Mesenchymal stem cell (in vitro differentiated cells and primary cell): ENCODE results near the gene TP53I13.
A peak's percentile ranks its signal among the peaks of the same experiment; 100 is the strongest.

Source experiments
- DNase-seq: peaks from one replicate; pipeline ENCODE4 v3.0.0-alpha.2; 2013
- H2AFZ ChIP-seq: one replicate; pipeline ENCODE4 v1.6.1; 2013; ENCODE audit warnings: low read depth, mild to moderate bottlenecking, control low read depth, inconsistent platforms, low read length, moderate library complexity
- H2AK5ac ChIP-seq: 2 replicates; pipeline ENCODE4 v1.6.1; 2013; ENCODE audit warnings: low read length, moderate library complexity, mild to moderate bottlenecking, inconsistent platforms; ENCODE audit not compliant: severe bottlenecking
- H2BK120ac ChIP-seq: one replicate; pipeline ENCODE4 v1.6.1; 2013; ENCODE audit warnings: low read depth, mild to moderate bottlenecking, inconsistent platforms, low read length, moderate library complexity
- H2BK12ac ChIP-seq, 2 experiments: one replicate each; pipeline ENCODE4 v1.6.1; 2013; ENCODE audit warnings: inconsistent platforms in 2 of 2, low read length in 2 of 2, mild to moderate bottlenecking in 2 of 2, moderate library complexity in 2 of 2, control low read depth in 1 of 2
- H2BK15ac ChIP-seq: one replicate; pipeline ENCODE4 v1.6.1; 2013; ENCODE audit warnings: mild to moderate bottlenecking, low read depth, inconsistent platforms; ENCODE audit not compliant: poor library complexity, severe bottlenecking
- H2BK5ac ChIP-seq: 2 replicates; pipeline ENCODE4 v1.6.1; 2013; ENCODE audit warnings: low read depth, mild to moderate bottlenecking, low read length, control low read depth, inconsistent platforms; ENCODE audit not compliant: poor library complexity, severe bottlenecking
- H3K14ac ChIP-seq, 2 experiments: one replicate each; pipeline ENCODE4 v1.6.1; 2013; ENCODE audit warnings: inconsistent platforms in 2 of 2, low read length in 2 of 2, control low read depth in 1 of 2, mild to moderate bottlenecking in 1 of 2, moderate library complexity in 1 of 2
- H3K18ac ChIP-seq, 2 experiments: one replicate each; pipeline ENCODE4 v1.6.1; 2013; ENCODE audit warnings: inconsistent platforms in 2 of 2, low read length in 2 of 2, control low read depth in 1 of 2, low read depth in 1 of 2, mild to moderate bottlenecking in 1 of 2
- H3K23ac ChIP-seq, 2 experiments: one replicate each; pipeline ENCODE4 v1.6.1; 2013; ENCODE audit warnings: inconsistent platforms in 2 of 2, low read length in 2 of 2, mild to moderate bottlenecking in 2 of 2, moderate library complexity in 2 of 2, control low read depth in 1 of 2
- H3K27ac ChIP-seq: 2 replicates; pipeline ENCODE4 v1.5.1; 2013; ENCODE audit warnings: mild to moderate bottlenecking, moderate library complexity, low read length, control low read depth, inconsistent platforms; ENCODE audit not compliant: poor library complexity, severe bottlenecking
- H3K27me3 ChIP-seq, 2 experiments: 2 replicates each; pipeline versions ENCODE4 v1.6.1 to v1.7.0; 2013; ENCODE audit warnings: low read length in 2 of 2, mild to moderate bottlenecking in 2 of 2, moderate library complexity in 2 of 2, control low read depth in 1 of 2, inconsistent platforms in 1 of 2; ENCODE audit not compliant: control insufficient read depth in 1 of 2, insufficient read depth in 1 of 2
- H3K36me3 ChIP-seq, 2 experiments: 2 replicates each; pipeline versions ENCODE4 v1.6.1 to v1.7.0; 2013; ENCODE audit warnings: low read length in 2 of 2, control low read depth in 1 of 2, inconsistent platforms in 1 of 2, low read depth in 1 of 2, mild to moderate bottlenecking in 1 of 2; ENCODE audit not compliant: insufficient read depth in 2 of 2, control insufficient read depth in 1 of 2
- H3K4ac ChIP-seq, 2 experiments: one replicate each; pipeline ENCODE4 v1.6.1; 2013; ENCODE audit warnings: inconsistent platforms in 2 of 2, low read length in 2 of 2, mild to moderate bottlenecking in 2 of 2, moderate library complexity in 2 of 2, control low read depth in 1 of 2, low read depth in 1 of 2
- H3K4me1 ChIP-seq: 2 replicates; pipeline ENCODE4 v1.6.1; 2013; ENCODE audit warnings: low read depth, low read length, control low read depth; ENCODE audit not compliant: control insufficient read depth, insufficient read depth
- H3K4me2 ChIP-seq: 2 replicates; pipeline ENCODE4 v1.6.1; 2013; ENCODE audit warnings: low read length, mild to moderate bottlenecking, inconsistent platforms; ENCODE audit not compliant: poor library complexity, severe bottlenecking
- H3K4me3 ChIP-seq, 2 experiments: 2 replicates each; pipeline versions ENCODE4 v1.5.1 to v1.7.0; 2013; ENCODE audit warnings: low read length in 2 of 2, mild to moderate bottlenecking in 2 of 2, control low read depth in 1 of 2, low read depth in 1 of 2; ENCODE audit not compliant: insufficient read depth in 1 of 2
- H3K79me1 ChIP-seq: replicated peaks from 2 replicates; pipeline ENCODE4 v1.6.1; 2013; ENCODE audit warnings: mild to moderate bottlenecking, control low read depth, low read length, inconsistent platforms; ENCODE audit not compliant: poor library complexity, severe bottlenecking
- H3K9ac ChIP-seq: 2 replicates; pipeline ENCODE4 v1.7.0; 2013; ENCODE audit warnings: mild to moderate bottlenecking, low read length, moderate library complexity
- H3K9me3 ChIP-seq: 2 replicates; pipeline ENCODE4 v1.7.0; 2013; ENCODE audit warnings: mild to moderate bottlenecking, low read length; ENCODE audit not compliant: control insufficient read depth
- H4K8ac ChIP-seq: one replicate; pipeline ENCODE4 v1.6.1; 2013; ENCODE audit warnings: inconsistent platforms, mild to moderate bottlenecking, low read length, moderate library complexity
- H4K91ac ChIP-seq: one replicate; pipeline ENCODE4 v1.6.1; 2013; ENCODE audit warnings: mild to moderate bottlenecking, low read length, inconsistent platforms
- WGBS: methylation state at CpG from one replicate; pipeline ENCODE4 v1.1.7; 2013; ENCODE audit warnings: mixed read lengths; 5-methylcytosine and 5-hydroxymethylcytosine counted together

The TP53I13 gene

DNA sequence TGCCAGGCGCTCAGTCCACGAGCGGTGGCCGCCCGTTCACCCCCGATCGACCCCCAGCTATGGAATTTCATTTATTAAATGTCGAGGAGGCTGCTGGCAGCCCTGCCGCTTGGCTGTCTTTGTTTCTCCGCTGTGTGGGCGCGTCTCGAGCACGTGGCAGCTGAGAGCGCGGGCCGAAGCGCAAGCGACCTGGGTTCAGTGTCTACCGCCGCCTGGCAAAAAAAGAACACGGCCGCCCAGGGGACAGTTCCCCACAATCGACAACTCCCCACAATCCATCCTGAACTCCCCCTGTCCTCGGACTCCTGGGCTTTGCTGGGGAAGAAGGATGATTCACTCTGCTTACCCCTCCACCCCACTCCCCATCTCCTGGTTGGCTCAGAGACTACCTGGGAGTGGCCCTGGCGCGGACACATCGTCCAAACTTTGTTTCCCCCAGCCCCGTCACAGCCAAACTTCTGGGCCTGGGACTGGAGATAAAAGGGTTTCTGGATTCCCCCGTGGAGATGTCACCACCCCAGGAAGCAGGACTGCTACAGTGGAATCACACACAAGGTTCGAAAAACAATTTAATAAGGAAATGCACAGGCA, 22.7 kb downstream of the TP53I13 start:
- Histone ChIP-seq H3K18ac (peak overlapping the region; percentile 66 to 67), H3K4me3 (peak overlapping the region; percentile 43 to 88), H3K79me1 (peaks cover 3% of the 10 kb centered on the region), H3K36me3 (no peaks in the 10 kb centered on the region), H3K14ac (no peak overlapping the region), H4K8ac (peak overlapping the region; percentile 57), H3K9ac (peak overlapping the region; percentile 85), H3K27ac (peak overlapping the region; percentile 69), H3K23ac (peak overlapping the region in 1 of 2 experiments; percentile 53), H2BK120ac (peak overlapping the region; percentile 69), H2AK5ac (no peak overlapping the region), H3K4me2 (peak overlapping the region; percentile 85), H3K4ac (peak overlapping the region in 1 of 2 experiments; percentile 32), H2BK12ac (peak overlapping the region in 1 of 2 experiments; percentile 73), H3K9me3 (no peaks in the 10 kb centered on the region), H2AFZ (peak overlapping the region; percentile 70), H3K27me3 (no peaks in the 10 kb centered on the region), H4K91ac (no peak overlapping the region), H3K4me1 (peaks cover 61% of the 10 kb centered on the region), H2BK5ac (no peak overlapping the region), H2BK15ac (peak overlapping the region; percentile 40)
- DNase-seq: peak; percentile 63
- 8% methylated on average over 28 of the region's 31 CpGs for WGBS

DNA sequence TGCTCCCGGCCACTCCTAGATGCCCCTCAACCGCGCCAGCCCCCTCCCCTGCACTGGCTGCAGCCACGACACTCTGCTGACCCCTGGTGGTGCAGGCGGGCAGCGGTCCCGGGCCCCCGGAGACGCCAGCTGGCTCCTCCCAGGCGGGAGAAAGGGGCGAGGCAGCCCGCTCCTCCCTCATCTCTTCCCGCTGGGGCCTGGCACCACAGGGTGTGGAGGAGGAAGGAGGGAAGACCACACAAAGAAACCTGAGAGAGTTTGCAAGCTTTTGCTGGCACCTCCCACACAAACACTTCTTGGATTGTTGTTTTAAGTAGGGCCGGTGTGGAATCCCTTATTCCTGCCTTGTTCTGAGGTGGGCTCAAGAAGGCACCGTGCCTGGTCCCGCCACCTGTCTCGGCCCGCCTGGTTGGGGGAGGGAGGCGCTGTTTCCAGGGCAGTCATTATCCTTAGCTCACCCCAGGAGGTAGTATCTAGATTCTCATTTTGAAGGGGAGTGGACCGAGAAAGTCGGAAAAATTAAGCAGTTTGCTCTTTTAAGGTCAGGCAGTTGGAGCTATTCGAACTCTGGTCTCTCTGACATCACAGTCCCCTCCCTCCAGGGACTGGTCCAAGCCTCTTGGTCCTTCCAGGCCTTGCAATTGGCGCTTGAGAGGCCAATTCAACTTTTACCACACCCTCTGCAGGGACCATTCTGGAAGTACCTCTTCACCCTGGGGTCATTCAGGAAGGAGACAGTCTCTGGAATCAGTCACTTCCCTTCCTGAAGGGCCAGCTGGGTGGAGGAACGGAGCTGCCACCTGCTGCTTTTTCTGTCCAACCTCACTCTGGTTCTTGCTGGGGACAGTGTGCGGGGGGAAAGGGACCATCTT, 23.5 kb downstream of the TP53I13 start:
- Histone ChIP-seq H3K4ac (no peak overlapping the region), H3K27ac (peak overlapping the region; percentile 69), H3K9ac (peak overlapping the region; percentile 85), H3K4me1 (peaks cover 59% of the 10 kb centered on the region), H3K9me3 (no peaks in the 10 kb centered on the region), H2BK120ac (no peak overlapping the region), H4K8ac (no peak overlapping the region), H3K18ac (no peak overlapping the region), H3K4me2 (peak overlapping the region; percentile 85), H2BK15ac (peak overlapping the region; percentile 40), H2AFZ (no peak overlapping the region), H3K36me3 (no peaks in the 10 kb centered on the region), H3K23ac (no peak overlapping the region), H3K14ac (no peak overlapping the region), H2BK12ac (peak overlapping the region in 1 of 2 experiments; percentile 31), H3K79me1 (peaks cover 3% of the 10 kb centered on the region), H3K27me3 (no peaks in the 10 kb centered on the region), H2AK5ac (no peak overlapping the region), H3K4me3 (peak overlapping the region; percentile 43 to 88), H2BK5ac (no peak overlapping the region), H4K91ac (no peak overlapping the region)
- peak; percentile 81 for DNase-seq
- WGBS: 10% methylated on average over 19 of the region's 25 CpGs

DNA sequence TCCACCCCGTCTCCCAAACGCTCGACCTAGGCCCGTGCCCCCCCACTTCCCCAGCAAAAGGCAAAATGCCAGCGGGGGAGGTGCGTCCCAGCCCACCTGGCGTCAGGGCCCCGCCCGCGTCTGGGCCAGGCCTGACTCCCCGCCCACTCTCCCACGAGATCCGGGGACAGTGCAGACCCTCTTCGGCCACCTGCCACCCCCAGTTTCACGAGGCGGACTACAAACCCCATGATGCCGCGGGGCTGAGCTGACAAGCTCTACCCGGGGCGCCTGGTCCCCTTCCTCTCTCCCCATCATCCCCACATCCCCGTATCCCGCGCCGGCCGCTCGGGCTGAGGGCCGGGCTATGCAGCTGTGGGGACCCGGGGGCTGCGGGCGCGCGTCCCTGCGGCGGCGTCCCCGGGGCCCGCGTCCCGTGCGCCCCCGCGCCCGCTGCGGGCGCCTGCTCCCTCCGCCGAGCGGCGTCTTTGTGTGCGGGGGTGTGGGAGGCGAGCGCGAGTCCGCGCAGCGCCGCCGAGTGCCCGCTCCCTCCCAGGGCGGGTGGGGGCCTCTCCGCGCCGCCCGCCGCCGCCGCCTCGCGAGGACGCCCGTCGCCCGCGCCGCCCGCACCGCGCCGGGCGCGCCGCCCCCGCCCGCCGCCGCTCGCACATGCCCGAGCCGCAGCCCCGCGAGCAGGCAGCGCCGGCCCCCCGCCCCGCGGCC, 24.5 kb downstream of the TP53I13 start, which contains the start of gene ANKRD13B:
Gene ANKRD13B, plus strand, starts transcription at position 283 of the 702 bp plus-strand sequence. CDS start 490 bp downstream, outside the sequence.
- Histone ChIP-seq H2BK12ac (peak within 1 kb of the TSS in 1 of 2 experiments; percentile 31), H4K8ac (no peak within 1 kb of the TSS), H2BK5ac (no peak within 1 kb of the TSS), H3K9me3 (no peaks in the 10 kb centered on the region), H3K4me2 (peak within 1 kb of the TSS; percentile 95), H3K14ac (no peak within 1 kb of the TSS), H3K18ac (peak within 1 kb of the TSS in 1 of 2 experiments; percentile 49), H3K4me3 (peak within 1 kb of the TSS; percentile 64 to 88), H2BK15ac (peak within 1 kb of the TSS; percentile 61), H3K4me1 (peaks cover 58% of the 10 kb centered on the region), H3K23ac (no peak within 1 kb of the TSS), H3K27me3 (no peaks in the 10 kb centered on the region), H2AK5ac (no peak within 1 kb of the TSS), H3K27ac (peak within 1 kb of the TSS; percentile 39), H3K36me3 (no peaks in the 10 kb centered on the region), H2AFZ (peak within 1 kb of the TSS; percentile 23), H3K79me1 (peaks cover 7% of the 10 kb centered on the region), H3K4ac (no peak within 1 kb of the TSS), H4K91ac (no peak within 1 kb of the TSS), H3K9ac (peak within 1 kb of the TSS; percentile 85), H2BK120ac (no peak within 1 kb of the TSS)
- under 1% methylated on average over 21 of the region's 96 CpGs for WGBS
- DNase-seq: no peak
